Measurements from ENCODE around the gene KLHL10. TPM values are rescaled to one million over a fixed set of nuclear protein-coding genes. Genes with fewer than 3 reads are reported as not detected.

KLHL10 gene
- total and polyA plus RNA-seq, 9 of the 15 experiments (the other 6 are each of a cell fraction or from before 2014, with no cell fraction given): 0.06 to 0.56 (median 0.12) TPM; not detected in 5

- TF ChIP-seq, protein P1, sequence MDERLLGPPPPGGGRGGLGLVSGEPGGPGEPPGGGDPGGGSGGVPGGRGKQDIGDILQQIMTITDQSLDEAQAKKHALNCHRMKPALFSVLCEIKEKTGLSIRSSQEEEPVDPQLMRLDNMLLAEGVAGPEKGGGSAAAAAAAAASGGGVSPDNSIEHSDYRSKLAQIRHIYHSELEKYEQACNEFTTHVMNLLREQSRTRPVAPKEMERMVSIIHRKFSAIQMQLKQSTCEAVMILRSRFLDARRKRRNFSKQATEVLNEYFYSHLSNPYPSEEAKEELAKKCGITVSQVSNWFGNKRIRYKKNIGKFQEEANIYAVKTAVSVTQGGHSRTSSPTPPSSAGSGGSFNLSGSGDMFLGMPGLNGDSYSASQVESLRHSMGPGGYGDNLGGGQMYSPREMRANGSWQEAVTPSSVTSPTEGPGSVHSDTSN (CRISPR knock-in tag; IDR thresholded peaks at IDR 0.05; ENCODE audit: low read depth): no peak
- TF ChIP-seq, protein P1 (tag; conservative IDR thresholded peaks at IDR 0.05; ENCODE audit: low read depth): no peak
- TF ChIP-seq FOXK2 (conservative IDR thresholded peaks at IDR 0.05 in 1 of 2, IDR thresholded peaks at IDR 0.05 in 1 of 2; ENCODE audit: low read depth in 2 of 2): peak; percentile 84 to 86
- TF ChIP-seq, protein P2, sequence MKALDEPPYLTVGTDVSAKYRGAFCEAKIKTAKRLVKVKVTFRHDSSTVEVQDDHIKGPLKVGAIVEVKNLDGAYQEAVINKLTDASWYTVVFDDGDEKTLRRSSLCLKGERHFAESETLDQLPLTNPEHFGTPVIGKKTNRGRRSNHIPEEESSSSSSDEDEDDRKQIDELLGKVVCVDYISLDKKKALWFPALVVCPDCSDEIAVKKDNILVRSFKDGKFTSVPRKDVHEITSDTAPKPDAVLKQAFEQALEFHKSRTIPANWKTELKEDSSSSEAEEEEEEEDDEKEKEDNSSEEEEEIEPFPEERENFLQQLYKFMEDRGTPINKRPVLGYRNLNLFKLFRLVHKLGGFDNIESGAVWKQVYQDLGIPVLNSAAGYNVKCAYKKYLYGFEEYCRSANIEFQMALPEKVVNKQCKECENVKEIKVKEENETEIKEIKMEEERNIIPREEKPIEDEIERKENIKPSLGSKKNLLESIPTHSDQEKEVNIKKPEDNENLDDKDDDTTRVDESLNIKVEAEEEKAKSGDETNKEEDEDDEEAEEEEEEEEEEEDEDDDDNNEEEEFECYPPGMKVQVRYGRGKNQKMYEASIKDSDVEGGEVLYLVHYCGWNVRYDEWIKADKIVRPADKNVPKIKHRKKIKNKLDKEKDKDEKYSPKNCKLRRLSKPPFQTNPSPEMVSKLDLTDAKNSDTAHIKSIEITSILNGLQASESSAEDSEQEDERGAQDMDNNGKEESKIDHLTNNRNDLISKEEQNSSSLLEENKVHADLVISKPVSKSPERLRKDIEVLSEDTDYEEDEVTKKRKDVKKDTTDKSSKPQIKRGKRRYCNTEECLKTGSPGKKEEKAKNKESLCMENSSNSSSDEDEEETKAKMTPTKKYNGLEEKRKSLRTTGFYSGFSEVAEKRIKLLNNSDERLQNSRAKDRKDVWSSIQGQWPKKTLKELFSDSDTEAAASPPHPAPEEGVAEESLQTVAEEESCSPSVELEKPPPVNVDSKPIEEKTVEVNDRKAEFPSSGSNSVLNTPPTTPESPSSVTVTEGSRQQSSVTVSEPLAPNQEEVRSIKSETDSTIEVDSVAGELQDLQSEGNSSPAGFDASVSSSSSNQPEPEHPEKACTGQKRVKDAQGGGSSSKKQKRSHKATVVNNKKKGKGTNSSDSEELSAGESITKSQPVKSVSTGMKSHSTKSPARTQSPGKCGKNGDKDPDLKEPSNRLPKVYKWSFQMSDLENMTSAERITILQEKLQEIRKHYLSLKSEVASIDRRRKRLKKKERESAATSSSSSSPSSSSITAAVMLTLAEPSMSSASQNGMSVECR (CRISPR knock-in tag; IDR thresholded peaks at IDR 0.05): no peak
- TF ChIP-seq OTX1 (CRISPR knock-in tag; IDR thresholded peaks at IDR 0.05): no peak; the same call in 1 of the 2 replicates
- TF ChIP-seq HDAC1 (IDR thresholded peaks at IDR 0.05): peak in 1 of 2 experiments; percentile 62; a peak in 2 of 4 replicates
- TF ChIP-seq KDM2B (CRISPR knock-in tag; IDR thresholded peaks at IDR 0.05): no peak
- no peak for TF ChIP-seq ZNF695 (CRISPR knock-in tag; IDR thresholded peaks at IDR 0.05)
- TF ChIP-seq KLF1 (tag; IDR thresholded peaks at IDR 0.05): no peak
- TF ChIP-seq RCOR1 (IDR thresholded peaks at IDR 0.05; ENCODE audit: borderline replicate concordance in 1 of 2, low read depth in 2 of 2, low read length in 2 of 2): peak in 1 of 2 experiments; percentile 86; a peak in 3 of 4 replicates
- peak; percentile 32; the same call in 1 of the 2 replicates for TF ChIP-seq FOXJ2 (tag; IDR thresholded peaks at IDR 0.05)
- TF ChIP-seq MED1 (CRISPR knock-in tag; IDR thresholded peaks at IDR 0.05; ENCODE audit: borderline replicate concordance): no peak
- TF ChIP-seq ZNF395 (CRISPR knock-in tag; IDR thresholded peaks at IDR 0.05): peak; percentile 54; the same call in 1 of the 2 replicates
- 0 out of 2 replicates have a peak, but pooled peaks have one; percentile 27 for TF ChIP-seq ZNF12 (CRISPR knock-in tag; IDR thresholded peaks at IDR 0.05)
Observed at GRCh38 chr17:41792845-41793783, 44.5 kb upstream of the KLHL10 start (continued).

Data from K562 (cell line).